Myocyte (in vitro differentiated cells): ENCODE data around the gene TRIM40. TPM values are rescaled to one million over a fixed set of nuclear protein-coding genes. Genes with fewer than 3 reads are reported as not detected.

Source experiments
- DNase-seq: peaks from one replicate; pipeline ENCODE4 v3.0.0-alpha.2; 2012; ENCODE audit warnings: low read depth
- total RNA-seq: library from RNA; depleted of rRNA; stranded (reverse); fragments of >200 nt; gene quantifications from 2 replicates; pipeline ENCODE4 v1.2.3, GENCODE V29; 2014

The TRIM40 gene
- total RNA-seq, 1 donor from 2014 or later = not detected

- DNase-seq = no peak
Measured at GRCh38 chr6:30147096-30147495, 11.2 kb downstream of the TRIM40 start.

- DNase-seq = no peak
Measured at GRCh38 chr6:30149234-30149633, 13.3 kb downstream of the TRIM40 start.

- DNase-seq = no peak
Measured at GRCh38 chr6:30149858-30150550, 14.1 kb downstream of the TRIM40 start.

GRCh38 chr6:30150671-30151395 is 14.9 kb downstream of the TRIM40 start:
- DNase-seq = peak; percentile 94

DNA sequence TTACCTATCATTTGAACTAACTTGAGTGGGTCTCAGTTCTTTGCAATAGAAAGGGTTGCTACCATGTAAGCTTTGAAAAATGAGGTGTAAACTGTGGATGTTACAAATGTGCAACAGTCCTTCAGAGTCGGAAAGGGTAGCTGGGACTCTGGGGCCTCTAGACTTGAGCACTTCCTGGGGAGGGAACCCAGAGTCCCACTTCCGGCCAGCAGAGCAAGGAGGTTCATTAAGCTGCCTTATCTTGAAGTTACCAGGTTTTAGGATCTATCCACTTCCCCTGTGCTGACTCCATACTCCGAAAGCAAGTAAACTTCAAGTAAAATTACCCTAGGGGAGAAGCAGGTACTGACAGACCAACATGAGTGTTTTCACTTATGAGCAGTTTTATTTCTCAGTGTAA is 15.6 kb downstream of the TRIM40 start:
- no peak for DNase-seq

DNA sequence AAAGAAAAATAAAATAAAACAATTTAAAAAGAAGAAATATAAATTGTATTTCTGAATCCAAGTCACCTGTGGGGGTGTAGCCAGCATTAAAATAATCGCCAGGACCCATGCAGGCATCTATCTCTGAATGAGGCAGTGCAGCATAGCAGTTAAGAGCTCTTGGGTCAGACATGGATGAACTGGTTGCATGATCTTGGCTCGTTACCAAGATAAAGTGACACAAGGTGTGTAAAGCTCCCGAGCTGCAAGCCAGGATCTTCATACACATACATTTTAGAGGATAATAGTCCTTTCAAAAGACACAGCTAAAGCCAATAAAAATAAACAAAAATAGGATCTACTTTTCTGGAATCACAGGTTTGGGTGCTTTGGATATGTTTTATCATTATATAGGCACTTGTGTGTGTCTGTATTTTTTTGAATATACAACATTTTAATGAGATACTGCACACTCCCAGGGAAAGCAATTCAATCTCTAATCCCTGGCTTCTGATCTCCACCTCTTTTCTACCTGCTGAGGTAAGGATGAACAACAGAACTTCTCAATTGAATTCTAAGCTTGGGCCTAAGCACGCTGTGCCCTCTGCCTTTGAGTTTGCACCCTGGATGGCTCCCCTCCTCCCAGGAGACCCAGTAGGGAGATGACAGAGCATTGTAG is 16.2 kb downstream of the TRIM40 start:
- DNase-seq = no peak

DNA sequence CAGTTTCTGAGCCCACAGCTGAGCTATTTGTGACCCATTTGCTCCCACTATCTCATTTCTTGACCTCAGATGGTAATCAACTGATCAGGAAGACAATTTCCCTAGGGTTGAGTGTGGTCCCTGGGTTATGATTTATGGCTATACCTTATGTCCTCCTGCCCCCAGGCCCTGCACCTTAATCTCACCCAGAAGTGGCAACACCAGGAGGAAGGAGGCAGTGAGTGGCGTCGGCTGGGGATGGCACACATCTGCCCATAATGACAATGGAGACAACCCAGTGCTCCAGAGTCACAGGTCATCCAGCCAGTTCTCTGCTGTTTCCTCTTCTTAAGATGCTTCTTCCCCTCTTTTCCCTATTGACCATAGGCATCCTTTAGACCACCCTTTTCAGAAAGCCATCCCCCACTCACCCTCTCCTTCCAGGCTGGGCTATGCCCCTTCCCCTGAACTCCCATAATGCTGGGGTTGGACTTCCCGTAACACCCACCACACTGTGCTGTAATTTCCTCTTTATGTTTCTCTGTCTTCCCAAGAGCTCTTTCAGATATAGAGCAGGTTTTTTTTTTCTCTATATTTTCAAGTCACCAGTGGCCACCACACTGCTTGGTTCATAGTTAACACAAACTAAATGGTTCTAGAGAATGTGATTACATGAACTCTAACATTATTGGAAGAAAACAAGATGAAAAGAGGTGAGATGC is 17.1 kb downstream of the TRIM40 start:
- no peak for DNase-seq

GRCh38 chr6:30154061-30154460 is 18.1 kb downstream of the TRIM40 start:
- DNase-seq = no peak

DNA sequence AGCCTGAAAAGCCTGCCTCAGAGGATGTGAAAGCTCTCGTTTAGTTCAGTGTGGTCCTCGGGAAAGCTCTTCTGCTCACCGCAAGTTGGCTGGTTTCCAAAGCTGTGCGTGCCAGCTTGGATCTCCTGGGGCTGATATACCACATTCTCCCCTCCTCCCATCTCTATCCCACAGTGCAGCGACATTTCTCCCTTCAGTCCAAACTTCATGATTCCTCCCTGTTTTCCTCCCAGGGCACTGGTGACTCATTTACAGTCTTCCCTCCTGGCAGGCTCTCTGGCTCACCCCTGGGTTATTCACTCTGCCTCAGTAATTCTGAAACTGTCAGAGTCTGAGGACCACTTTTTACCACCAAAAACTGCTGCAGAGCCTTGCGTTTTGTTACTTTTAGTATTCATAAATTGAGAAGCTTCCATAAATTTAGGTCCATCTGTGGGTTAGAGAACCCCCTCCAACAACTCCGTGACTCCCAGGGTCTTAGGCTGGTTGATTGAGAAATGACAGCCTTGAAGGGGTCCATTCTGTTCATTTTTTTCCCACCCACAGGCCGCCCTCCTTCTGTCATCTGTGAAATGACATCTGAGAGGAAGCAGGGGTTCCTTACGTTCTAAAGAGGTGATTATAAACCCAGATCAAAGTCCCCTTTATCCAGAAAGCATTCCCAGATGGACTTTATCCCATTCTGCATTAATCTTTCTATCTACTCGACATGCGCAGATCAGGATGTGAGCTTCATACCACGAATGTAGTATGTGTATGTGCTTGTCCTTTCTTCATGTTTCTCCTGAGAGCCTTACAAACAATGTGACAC is 19.0 kb downstream of the TRIM40 start:
- DNase-seq = peak; percentile 71

DNA sequence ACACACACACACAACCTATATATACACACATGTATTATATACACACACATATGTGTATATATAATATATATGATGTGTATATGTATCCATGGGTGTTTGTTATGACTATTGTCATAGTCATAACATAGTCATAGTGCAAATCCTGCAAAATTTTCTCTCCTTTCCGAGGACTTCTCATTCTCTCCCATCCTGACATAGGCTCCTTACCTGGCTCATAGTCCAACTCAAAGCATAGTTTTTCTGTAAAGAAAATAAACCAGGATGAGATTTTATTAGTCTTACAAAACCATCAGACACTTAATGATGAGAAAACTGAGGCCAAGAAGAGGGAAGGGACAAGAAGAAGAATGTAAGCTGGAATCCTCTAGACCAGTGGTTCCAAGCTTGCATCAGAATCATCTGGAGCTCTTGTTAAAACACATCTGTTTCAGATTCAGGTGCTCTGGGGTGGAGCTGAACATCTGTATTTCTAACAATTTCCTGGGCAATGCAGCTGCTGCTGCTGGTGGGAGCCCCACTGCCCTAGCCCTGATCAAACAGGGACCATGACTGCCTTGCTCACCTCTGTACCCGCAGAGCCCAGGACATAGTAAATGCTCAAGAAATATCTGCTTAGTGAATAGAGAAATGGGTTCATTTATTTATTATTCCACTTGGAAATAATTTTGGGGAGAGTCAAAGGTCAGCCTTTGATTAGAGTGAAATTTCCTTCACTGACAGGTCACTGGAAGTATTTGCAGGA is 19.8 kb downstream of the TRIM40 start:
- no peak for DNase-seq

DNA sequence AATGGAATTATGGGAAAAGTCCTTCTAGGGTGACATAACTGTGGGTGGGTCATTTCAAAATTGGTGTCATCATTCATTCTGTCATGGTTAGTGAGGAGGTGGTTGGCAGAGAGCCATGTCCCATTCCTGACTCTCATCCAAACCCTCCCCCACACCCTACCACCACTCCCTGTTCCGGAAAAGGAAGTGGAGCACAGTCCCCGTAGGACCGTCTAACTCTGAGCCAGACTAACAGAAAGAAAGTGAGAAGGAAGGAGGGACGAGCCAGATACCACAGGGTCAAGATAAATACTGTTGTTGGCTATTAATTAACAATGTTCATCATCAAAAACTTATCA is 20.3 kb downstream of the TRIM40 start:
- peak; percentile 45 for DNase-seq

DNA sequence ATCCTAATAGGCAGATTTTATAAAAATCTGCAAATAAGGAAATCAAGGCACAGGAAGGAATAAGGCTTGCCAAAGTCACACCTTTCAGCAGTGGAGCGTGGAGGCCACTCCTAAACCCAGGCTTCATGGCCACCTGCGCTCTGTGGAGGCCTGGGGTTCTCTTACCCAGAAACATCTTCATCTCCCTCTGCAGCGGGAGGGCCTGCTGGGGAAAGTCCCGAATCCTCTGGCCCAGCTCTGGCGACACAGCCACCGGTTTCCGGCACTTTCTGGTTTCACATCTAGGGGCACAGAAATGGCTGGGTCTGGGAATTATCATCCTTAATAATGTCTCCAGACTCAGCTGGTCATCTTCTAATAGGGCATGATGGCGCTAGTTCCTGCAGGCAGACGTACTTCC is 20.8 kb downstream of the TRIM40 start:
- no peak for DNase-seq

DNA sequence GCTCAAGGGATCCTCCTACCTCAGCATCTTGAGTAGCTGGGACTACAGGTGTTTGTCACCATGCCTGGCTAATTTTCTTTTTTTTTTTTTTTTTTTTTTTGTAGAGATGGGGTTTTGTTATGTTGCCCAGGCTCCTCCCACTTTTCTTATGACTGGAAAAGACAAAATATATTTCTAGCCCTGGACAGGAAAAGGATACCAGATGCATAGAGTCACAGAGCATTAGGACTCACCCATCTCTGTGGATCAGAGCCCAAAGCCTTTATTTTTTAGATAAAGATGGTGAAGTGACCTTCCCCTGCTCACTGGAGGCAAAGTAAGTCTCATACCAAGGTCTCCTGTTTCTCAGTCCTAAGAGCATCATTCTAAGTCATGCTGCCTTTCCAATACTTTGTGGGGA is 21.6 kb downstream of the TRIM40 start:
- DNase-seq = no peak

DNA sequence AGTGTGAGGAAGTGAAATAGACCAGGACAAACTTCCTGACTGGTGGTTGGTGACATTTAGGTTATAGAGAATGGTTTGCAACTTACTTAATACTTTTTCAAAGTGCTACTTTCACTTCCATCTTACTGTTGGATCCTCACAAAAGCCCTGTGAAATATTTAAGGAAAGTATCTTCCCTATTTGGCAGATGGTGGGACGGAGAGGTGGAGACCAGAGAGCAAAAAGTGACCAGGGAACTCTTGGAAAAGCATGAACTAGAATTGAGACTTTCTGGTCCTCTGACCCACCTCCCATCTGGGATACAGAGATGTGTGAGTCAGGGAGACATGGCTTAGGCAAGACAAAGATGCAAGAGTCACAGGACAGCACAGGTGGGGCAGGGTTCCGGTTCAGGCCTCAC is 22.1 kb downstream of the TRIM40 start:
- DNase-seq = no peak

DNA sequence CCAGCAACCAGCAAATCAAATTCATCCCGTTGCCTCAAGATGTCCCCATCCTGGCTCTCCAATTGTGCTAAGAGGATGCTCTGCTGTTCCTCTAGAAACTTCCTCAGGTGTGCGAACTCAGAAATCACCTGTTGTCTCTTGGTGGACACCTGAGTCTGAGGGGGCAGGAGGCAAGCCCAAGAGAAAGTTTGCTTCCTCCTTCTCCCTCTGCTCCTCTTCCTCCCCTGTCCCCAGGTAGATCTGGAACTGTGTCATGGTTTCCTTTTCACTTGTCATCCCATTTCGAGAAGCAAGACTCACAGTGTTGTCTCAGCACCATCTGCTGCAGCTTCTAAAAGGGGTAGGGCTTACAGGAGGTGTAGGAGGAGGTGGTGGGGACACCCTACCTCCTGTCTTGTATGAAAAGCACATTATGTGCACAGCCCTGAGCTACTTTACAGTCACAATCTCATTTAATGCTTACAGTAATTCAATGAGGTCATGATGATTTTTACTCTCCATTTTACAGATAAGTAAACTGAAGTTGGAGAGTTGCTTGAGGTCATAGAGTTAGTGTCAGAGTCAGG is 22.6 kb downstream of the TRIM40 start:
- DNase-seq = no peak

DNA sequence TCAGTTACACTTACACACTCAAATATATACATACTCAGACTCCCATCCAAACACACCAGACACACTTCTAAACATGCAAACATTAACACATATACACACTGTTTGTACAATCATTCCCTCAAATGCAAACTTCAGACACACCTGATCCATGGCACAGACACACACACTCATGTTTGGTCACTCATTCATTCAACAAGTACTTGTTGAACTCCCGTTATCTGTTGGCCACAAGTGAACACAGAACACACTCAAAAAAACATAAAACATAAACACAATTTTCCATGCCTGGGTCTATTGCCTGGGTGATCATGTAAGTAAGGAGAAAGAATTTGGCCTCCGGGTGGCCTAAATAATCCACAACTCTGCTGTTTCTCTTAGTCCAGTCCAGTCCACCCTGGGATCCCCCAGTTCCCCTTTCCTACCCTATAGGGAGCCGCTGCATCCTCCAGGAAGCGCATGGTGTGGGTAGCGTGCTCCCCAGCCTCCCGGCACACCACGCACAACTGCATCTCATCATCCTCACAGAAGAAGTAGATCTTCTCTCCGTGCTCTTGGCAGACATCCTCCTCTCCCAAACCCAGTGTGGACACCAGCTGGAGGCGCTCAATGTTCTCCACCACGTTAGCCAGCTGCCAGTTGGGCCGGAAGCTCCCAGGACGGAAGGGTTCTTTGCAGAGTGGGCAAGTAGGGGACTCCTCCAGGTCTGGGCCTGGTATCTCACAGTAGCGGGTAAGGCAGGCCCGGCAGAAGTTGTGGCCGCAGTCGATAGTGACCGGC is 24.3 kb downstream of the TRIM40 start:
- no peak for DNase-seq

- DNase-seq = no peak
Measured at GRCh38 chr6:30160785-30161531, 25.0 kb downstream of the TRIM40 start, which contains the start of gene TRIM10. TSS of gene TRIM10 (minus strand) at chr6:30161211. CDS start at chr6:30160858, 353 bp downstream.
